ENCODE data around the gene ALG3.
A peak's percentile ranks its signal among the peaks of the same experiment; 100 is the strongest.

ALG3 gene

GRCh38 chr3:184248454-184249411 is at the start of gene ALG3:
Gene ALG3, minus strand, starts transcription at chr3:184248962. Its CDS starts 22 bp downstream, at chr3:184248940.
- DNase-seq (ENCODE audit: low read depth): peak; percentile 93
- peak within 1 kb of the TSS; percentile 74 for H3K4me3 ChIP-seq (ENCODE audit: low read length)
- no peak for TF ChIP-seq CTCF (IDR thresholded peaks at IDR 0.05; ENCODE audit: insufficient read depth, low read depth, low read length, missing control alignments)

GRCh38 chr3:184296616-184297015 is 47.9 kb upstream of the ALG3 start:
- no peak for TF ChIP-seq CTCF (IDR thresholded peaks at IDR 0.05; ENCODE audit: insufficient read depth, low read depth, low read length, missing control alignments)
- DNase-seq (ENCODE audit: low read depth): no peak
- no peak overlapping the region for H3K4me3 ChIP-seq (ENCODE audit: low read length)

GRCh38 chr3:184295771-184296170 is 47.0 kb upstream of the ALG3 start:
- no peak for DNase-seq (ENCODE audit: low read depth)
- H3K4me3 ChIP-seq (ENCODE audit: low read length): no peak overlapping the region
- TF ChIP-seq CTCF (IDR thresholded peaks at IDR 0.05; ENCODE audit: insufficient read depth, low read depth, low read length, missing control alignments): no peak

- DNase-seq (ENCODE audit: low read depth): no peak
- no peak overlapping the region for H3K4me3 ChIP-seq (ENCODE audit: low read length)
- no peak for TF ChIP-seq CTCF (IDR thresholded peaks at IDR 0.05; ENCODE audit: insufficient read depth, low read depth, low read length, missing control alignments)
Measured at GRCh38 chr3:184291738-184292445, 43.1 kb upstream of the ALG3 start.

- no peak overlapping the region for H3K4me3 ChIP-seq (ENCODE audit: low read length)
- no peak for TF ChIP-seq CTCF (IDR thresholded peaks at IDR 0.05; ENCODE audit: insufficient read depth, low read depth, low read length, missing control alignments)
- DNase-seq (ENCODE audit: low read depth): no peak
Measured at GRCh38 chr3:184291044-184291737, 42.4 kb upstream of the ALG3 start.

DNA sequence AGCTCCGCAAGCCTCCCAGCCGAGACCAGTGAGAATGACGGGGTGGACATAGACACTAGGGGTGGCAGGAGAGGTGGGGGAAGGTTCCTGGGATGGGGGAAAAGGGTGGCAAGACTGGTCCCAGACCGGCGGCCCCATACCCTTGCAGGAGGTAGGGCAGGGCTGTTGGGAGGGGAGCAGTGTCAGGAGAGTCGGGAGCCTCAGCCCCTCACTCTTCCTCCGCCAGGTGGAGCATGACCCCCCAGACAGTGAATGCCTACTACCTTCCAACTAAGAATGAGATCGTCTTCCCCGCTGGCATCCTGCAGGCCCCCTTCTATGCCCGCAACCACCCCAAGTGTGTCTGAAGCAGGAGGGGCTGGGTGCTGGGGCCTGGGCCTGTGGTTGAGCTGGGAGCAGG is 41.6 kb upstream of the ALG3 start:
- no peak overlapping the region for H3K4me3 ChIP-seq (ENCODE audit: low read length)
- no peak for TF ChIP-seq CTCF (IDR thresholded peaks at IDR 0.05; ENCODE audit: insufficient read depth, low read depth, low read length, missing control alignments)
- no peak for DNase-seq (ENCODE audit: low read depth)
